Right forelimb (tissue), 1 donor: Measurements from ENCODE around the gene KRT81.
"Not testable (repeated sequence)": the region's sequence is repeated elsewhere in the genome, so short reads cannot be mapped to it uniquely, and the experiment has no call there.

Experiments used
- DNase-seq: peaks from one replicate; pipeline ENCODE4 v3.0.0-alpha.2; 2018

The KRT81 gene

GRCh38 chr12:52295663-52296062 lies 4.3 kb upstream of the KRT81 start:
- no peak for DNase-seq

- DNase-seq = no peak
Observed at GRCh38 chr12:52294803-52295202, 3.5 kb upstream of the KRT81 start.

GRCh38 chr12:52293926-52294325 lies 2.6 kb upstream of the KRT81 start:
- DNase-seq = no peak

GRCh38 chr12:52290483-52291134 lies 725 bp downstream of the KRT81 start:
- DNase-seq = not testable (repeated sequence)

DNA sequence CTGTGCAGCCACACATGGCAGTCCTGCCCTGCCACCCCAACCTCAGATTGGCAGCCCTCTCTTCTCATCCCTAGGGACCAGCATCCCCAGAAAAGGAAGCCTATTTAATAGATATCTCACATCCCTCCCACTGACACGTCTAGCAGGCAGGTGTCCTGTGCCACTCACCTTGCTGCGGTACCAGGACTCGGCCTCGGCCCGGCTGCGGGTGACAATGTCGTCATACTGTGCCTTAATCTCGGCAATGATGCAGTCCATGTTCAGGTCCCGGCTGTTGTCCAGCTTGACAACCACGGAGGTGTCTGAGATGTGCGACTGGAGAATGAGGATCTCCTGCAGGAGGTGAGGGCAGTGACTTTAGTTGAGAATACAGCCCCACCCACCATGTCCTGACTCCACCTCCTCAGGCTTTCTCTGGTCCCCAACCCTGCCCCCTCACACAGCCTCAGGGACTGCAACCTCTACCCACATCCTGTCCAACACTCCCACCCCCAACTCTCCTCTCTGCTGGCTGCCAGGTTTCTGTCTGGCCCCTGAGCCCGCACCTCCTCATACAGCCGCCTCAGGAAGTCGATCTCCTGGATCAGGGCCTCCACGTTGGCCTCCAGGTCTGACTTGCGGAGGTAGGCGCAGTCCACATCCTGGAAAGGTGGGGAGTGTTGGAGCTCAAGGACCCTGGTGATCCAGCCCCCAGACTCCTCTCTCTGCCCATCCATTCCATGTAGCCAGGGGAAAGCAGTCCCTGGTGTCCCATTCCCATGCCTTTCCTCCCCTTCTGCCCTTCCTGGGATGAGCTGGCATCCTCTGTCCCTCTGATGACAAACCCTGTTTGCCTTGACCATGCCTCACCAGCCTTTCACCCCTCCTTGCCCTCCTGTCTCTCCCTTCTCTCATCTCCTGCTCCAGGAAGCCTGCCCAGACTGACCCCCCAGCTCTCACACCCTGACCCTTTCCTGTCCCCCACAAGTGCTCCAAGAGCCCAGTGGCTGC lies 3.2 kb downstream of the KRT81 start:
- DNase-seq = not testable (repeated sequence)

GRCh38 chr12:52286857-52287785 lies 4.2 kb downstream of the KRT81 start:
- not testable (repeated sequence) for DNase-seq

- DNase-seq = no peak
Observed at GRCh38 chr12:52285851-52286530, 5.3 kb downstream of the KRT81 start.

DNA sequence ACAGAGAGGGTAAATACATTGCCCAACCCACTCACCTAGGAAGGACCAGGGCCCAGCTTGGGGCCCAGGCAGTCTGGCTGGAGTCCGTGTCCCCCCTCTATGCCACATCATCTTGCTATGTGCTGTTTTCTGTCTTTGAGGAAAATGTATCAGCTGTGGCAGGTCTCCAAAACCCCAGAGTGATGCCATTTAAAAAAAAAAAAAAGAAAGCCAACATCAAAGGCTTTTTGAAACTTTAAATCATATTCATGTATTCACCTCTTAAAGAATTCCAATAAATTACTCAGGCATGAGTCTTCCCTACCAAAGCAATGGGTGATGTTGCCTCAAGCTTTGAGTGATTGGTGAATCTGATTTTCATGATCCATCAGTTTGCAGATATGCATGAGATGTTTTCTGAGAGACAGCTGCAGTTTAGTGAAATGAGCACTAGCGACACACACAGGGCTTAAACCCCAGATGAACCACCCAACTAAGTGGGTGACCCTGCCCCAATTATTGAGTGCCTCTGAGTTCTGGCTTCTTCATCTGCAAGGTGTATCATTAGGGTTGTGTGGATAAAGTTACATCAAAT lies 6.1 kb downstream of the KRT81 start:
- no peak for DNase-seq

- DNase-seq = no peak
Observed at GRCh38 chr12:52284562-52285171, 6.7 kb downstream of the KRT81 start.

- no peak for DNase-seq
Observed at GRCh38 chr12:52280796-52281560, 10.4 kb downstream of the KRT81 start.

DNA sequence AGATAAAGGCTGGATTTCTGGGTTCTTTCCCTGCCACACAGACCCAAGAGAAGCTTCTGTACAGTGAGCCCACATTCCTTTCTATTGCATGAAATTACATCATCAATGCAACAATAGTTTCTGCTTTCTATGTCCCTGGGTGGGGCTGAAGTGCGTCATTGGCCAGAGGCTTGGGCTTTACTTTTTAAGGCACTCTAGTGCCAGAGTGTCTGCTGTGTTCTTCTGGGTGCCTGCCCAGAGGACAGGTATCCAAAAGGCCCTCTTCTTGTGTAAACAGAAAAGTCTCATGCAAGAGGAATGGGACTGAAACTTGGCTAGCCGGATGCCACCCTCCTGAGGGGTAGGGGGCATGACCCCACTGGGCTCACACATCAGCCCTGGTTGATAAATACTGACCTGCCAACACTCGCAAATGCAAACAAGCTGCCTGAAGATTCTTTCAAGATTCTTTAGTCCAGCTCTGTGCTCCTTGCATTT lies 11.0 kb downstream of the KRT81 start:
- no peak for DNase-seq

DNA sequence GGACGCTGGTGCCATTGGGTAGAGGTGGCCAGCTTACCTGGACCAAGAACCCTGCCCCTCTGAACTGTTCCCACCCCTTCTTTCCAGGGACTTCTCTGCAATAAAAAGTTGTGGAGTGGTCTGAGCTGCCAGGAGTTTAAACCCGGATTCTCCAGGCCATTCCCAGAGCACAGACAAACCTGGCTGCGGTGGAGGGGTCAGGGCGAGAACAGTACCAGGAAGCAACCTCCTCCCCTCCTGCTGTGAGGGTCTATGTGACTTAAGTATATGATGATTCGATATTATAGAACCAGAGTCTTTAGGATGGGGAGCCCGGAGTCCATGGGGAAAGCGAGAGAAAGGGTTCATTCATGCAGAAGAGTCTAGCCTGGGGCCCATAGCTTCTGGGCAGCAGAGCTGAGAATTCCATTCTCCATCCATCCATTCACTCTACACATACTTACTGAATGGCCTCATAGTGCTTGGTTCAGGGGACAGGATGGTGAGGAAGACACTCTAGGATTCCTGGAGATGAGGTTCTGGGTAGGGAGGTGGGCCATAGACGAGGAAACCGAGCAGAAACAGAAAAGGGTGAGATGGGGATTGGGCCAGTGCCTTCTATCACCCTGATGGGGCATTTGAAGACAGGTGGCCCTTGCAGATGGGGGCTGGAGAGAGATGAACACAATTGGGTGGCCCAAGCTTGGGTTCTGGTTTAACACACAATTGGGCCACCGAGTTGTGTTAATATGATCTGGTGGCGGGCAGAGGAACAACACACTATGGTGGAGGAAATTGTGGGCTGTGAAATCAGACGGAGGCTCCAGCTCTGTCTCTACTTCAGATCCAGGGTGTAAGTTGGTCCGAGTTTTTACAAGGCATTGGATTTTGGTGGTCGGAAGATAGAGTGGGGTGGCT lies 11.7 kb downstream of the KRT81 start:
- DNase-seq = no peak

GRCh38 chr12:52278575-52279421 lies 12.5 kb downstream of the KRT81 start:
- peak; percentile 83 for DNase-seq

- DNase-seq = no peak
Observed at GRCh38 chr12:52277486-52278245, 13.7 kb downstream of the KRT81 start.

- no peak for DNase-seq
Observed at GRCh38 chr12:52275686-52276085, 15.6 kb downstream of the KRT81 start.

DNA sequence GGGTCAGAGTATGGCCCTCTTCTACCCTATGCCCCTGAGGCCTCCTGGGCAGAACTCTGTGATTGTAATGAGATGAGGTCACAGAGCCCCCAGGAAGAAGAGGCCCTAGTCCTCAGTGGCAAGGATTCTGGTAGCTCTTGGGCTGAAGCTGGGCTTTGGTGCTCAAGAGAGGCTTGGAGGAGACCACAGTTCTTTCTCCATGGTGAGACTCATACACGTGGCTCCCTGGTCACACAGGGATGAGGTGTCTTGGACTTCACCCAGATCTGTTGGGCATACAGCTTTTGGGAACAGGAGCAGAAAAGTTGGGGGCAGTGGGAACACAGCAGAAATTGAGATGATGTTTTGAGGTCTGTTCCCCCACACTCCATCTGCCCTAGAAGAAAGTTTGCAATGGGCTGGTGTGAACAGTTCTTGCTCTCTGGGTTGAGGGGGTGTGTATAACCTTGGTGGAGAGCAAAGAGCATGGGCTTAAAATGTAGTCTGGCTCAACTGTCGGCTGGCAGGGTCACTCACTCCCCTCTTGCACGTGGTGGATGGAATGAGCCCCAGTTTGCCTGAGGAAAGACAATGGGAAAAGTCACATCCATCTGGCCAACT lies 16.7 kb downstream of the KRT81 start, which contains the start of gene KRT86:
KRT86 (plus strand) TSS at position 125 of the 600 bp plus-strand sequence. CDS start 27,272 bp downstream, outside the sequence.
- no peak for DNase-seq

DNA sequence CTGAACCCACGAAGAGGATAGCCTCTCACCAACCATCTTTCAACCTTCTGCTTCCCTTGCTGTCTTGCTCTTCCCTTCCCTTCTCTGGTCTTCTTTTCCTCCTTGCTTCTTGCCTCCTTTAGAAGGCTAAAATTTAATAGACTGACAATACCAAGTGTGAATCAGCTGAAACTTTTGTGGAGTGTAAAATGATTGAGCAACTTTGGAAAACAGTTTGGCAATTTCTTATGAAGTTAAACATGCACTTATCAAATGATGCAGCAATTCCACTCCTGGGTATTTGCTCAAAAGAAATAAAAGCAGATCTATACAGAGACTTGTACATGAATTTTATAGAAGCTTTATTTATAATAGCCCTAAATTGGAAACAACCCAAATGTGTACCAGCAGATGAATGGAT lies 20.2 kb downstream of the KRT81 start:
- DNase-seq = no peak
